HepG2 (cell line): ENCODE data around the gene PDC. TPM values are rescaled to one million over a fixed set of nuclear protein-coding genes. Genes with fewer than 3 reads are reported as not detected.

ENCODE experiments used
- ATAC-seq: fragments of 200-7000 bp; cut with Tn5 transposase; 3 replicates; pipeline ENCODE4 v1.9.1; 2020; ENCODE audit warnings: mild to moderate bottlenecking, moderate library complexity
- BruUV-seq: library from RNA; stranded (reverse); fragments of 400-500 nt; replicated peaks from 2 replicates; lab custom pipeline; 2021; lab: Mats Ljungman, UMichigan
- CTCF ChIA-PET: fragments of 300-600 bp; formaldehyde crosslinking; extraction: SDS; loops from one replicate; lab custom pipeline; 2021; ENCODE audit warnings: low total read pairs, inconsistent platforms, low intra/inter-chr PET ratio; lab: Yijun Ruan, JAX
- POLR2A ChIA-PET: fragments of 350-600 bp; sonication (Branson Sonifier 250); formaldehyde crosslinking; loops from one replicate; lab custom pipeline; 2020; ENCODE audit warnings: antibody characterized with exemption, inconsistent platforms; lab: Yijun Ruan, JAX
- DNase-seq: peaks from one replicate; pipeline ENCODE4 v3.0.0-alpha.2; 2015; ENCODE audit warnings: low spot score
- FAIRE-seq: peaks from 3 replicates; lab custom pipeline; 2011; peaks lifted over from hg19 to GRCh38; lab: Jason Lieb, UNC
- H2AFZ ChIP-seq: one replicate; pipeline ENCODE4 v1.6.1; 2011; ENCODE audit warnings: low read length, inconsistent platforms
- H3K27ac ChIP-seq: fragments of 300-600 bp; 3 replicates; pipeline ENCODE4 v1.8.0; 2011; ENCODE audit warnings: mixed run types, mild to moderate bottlenecking, mixed read lengths, low read length, inconsistent platforms; ENCODE audit not compliant: insufficient read depth; ENCODE audit errors: extremely low read length
- H3K27me3 ChIP-seq, 2 experiments: fragments of 200-600 bp in 1 of 2; 2 replicates in 1 of 2; 3 replicates in 1 of 2; pipeline versions ENCODE4 v1.6.0 to v1.8.0; 2011; ENCODE audit warnings: low read length in 2 of 2, mild to moderate bottlenecking in 2 of 2, moderate library complexity in 2 of 2, inconsistent platforms in 1 of 2; ENCODE audit not compliant: insufficient read depth in 2 of 2, control insufficient read depth in 1 of 2
- H3K36me3 ChIP-seq, 2 experiments: fragments of 200-600 bp in 1 of 2; replicated peaks in 1 of 2; 2 replicates in 1 of 2; 3 replicates in 1 of 2; pipeline versions ENCODE4 v1.5.1 to v1.8.0; 2011; ENCODE audit warnings: low read length in 2 of 2, inconsistent platforms in 1 of 2; ENCODE audit not compliant: insufficient read depth in 2 of 2, control insufficient read depth in 1 of 2
- H3K4me1 ChIP-seq: 2 replicates; pipeline ENCODE4 v1.5.1; 2012; ENCODE audit warnings: low read length, inconsistent platforms; ENCODE audit not compliant: insufficient read depth
- H3K4me2 ChIP-seq: 2 replicates; pipeline ENCODE4 v1.6.0; 2011; ENCODE audit warnings: low read depth, low read length, inconsistent platforms
- H3K4me3 ChIP-seq, 3 experiments: fragments of 200-600 bp in 1 of 3; sonication (generic), shearing (Covaris generic) in 1 of 3; replicated peaks in 1 of 3; 2 replicates each; pipeline ENCODE4 v1.5.1; 2011 to 2016; ENCODE audit warnings: low read length in 3 of 3, inconsistent platforms in 2 of 3, low read depth in 2 of 3, mild to moderate bottlenecking in 2 of 3, control low read depth in 1 of 3, mixed read lengths in 1 of 3; ENCODE audit not compliant: insufficient read depth in 1 of 3
- H3K79me2 ChIP-seq: one replicate; pipeline ENCODE4 v1.6.1; 2011; ENCODE audit warnings: low read length, inconsistent platforms; ENCODE audit not compliant: insufficient read depth
- H3K9ac ChIP-seq: 2 replicates; pipeline ENCODE4 v1.6.0; 2011; ENCODE audit warnings: mild to moderate bottlenecking, low read depth, low read length, inconsistent platforms; ENCODE audit not compliant: insufficient read depth
- H3K9me3 ChIP-seq: 2 replicates; pipeline ENCODE4 v1.5.1; 2012; ENCODE audit warnings: mild to moderate bottlenecking, low read length
- H4K20me1 ChIP-seq: 2 replicates; pipeline ENCODE4 v1.6.0; 2011; ENCODE audit warnings: inconsistent platforms, mild to moderate bottlenecking, low read length, moderate library complexity; ENCODE audit not compliant: insufficient read depth
- ATM ChIP-seq: fragments of 450-650 bp; IDR thresholded peaks from 2 replicates; pipeline ENCODE4 v1.7.1; 2017; ENCODE audit warnings: mild to moderate bottlenecking, borderline replicate concordance
- CC2D1A ChIP-seq: sonication (generic); formaldehyde crosslinking; IDR thresholded peaks from 2 replicates; pipeline ENCODE4 v1.8.1; 2023; ENCODE audit warnings: mild to moderate bottlenecking, missing genetic modification reagents
- ETS1 ChIP-seq: sonication (generic); formaldehyde crosslinking; IDR thresholded peaks from 2 replicates; pipeline ENCODE4 v1.4.0; 2020; ENCODE audit warnings: missing genetic modification reagents
- HMGXB3 ChIP-seq: sonication (generic); formaldehyde crosslinking; IDR thresholded peaks from 2 replicates; pipeline ENCODE4 v1.4.0; 2020; ENCODE audit warnings: missing genetic modification reagents, borderline replicate concordance
- NFIC ChIP-seq: IDR thresholded peaks from 2 replicates; pipeline ENCODE4 v1.6.1; 2012; ENCODE audit warnings: mild to moderate bottlenecking, low read length, inconsistent platforms
- U2AF2 ChIP-seq: fragments of 200-400 bp; formaldehyde crosslinking; IDR thresholded peaks from 2 replicates; pipeline ENCODE4 v1.6.1; 2017; ENCODE audit warnings: low read depth, mild to moderate bottlenecking, low read length
- ZNF468 ChIP-seq: sonication (generic); formaldehyde crosslinking; IDR thresholded peaks from 2 replicates; pipeline ENCODE4 v1.8.0; 2022; ENCODE audit warnings: mild to moderate bottlenecking, moderate library complexity, missing genetic modification reagents
- WGBS: methylation state at CpG from one replicate; pipeline ENCODE4 v1.1.6; 2017; ENCODE audit warnings: low lambda C conversion rate; 5-methylcytosine and 5-hydroxymethylcytosine counted together
- in situ Hi-C: cut with HindIII; loops from 2 replicates; pipeline ENCODE4 v1.10.0; 2017; ENCODE audit warnings: low pct_unique_long_range_greater_than_20kb; ENCODE audit not compliant: extremely low pct_ligation_motif_present
- intact Hi-C: fragments of 100-400 bp; cut with micrococcal nuclease; formaldehyde crosslinking; loops from one replicate; pipeline ENCODE4 v1.10.0; 2022; ENCODE audit not compliant: unreplicated experiment
- polyA plus RNA-seq, 8 experiments: library from polyadenylated mRNA; depleted of rRNA in 3 of 8; stranded (reverse) in 7 of 8; unstranded in 1 of 8; fragments of >200 nt; fragmentation: Illumina TruSeq in 4 of 8; extraction: Trizol in 4 of 8; gene quantifications; 2 replicates each; pipeline versions ENCODE4 v1.2.1 to v1.2.3, GENCODE V29; 2011 to 2016; ENCODE audit warnings: low read depth in 4 of 8, missing spikeins in 1 of 8, mixed read lengths in 1 of 8; ENCODE audit not compliant: insufficient read depth in 1 of 8
- total RNA-seq, 5 experiments: library from RNA; depleted of rRNA; stranded (reverse); fragments of >200 nt; fragmentation: Illumina TruSeq; extraction: Trizol; gene quantifications; 2 replicates each; pipeline ENCODE4 v1.2.3, GENCODE V29; 2016; ENCODE audit warnings: low read depth in 1 of 5

PDC gene
- total and polyA plus RNA-seq, 2 of the 13 experiments (the other 11 are each of a cell fraction or from before 2014, with no cell fraction given) = not detected

GRCh38 chr1:186481303-186481888, 20.5 kb upstream of the PDC start:
- BruUV-seq = no TSS peak
- Histone ChIP-seq H3K27ac (no peak overlapping the region), H3K4me3 (no peak overlapping the region), H3K9me3 (no peaks in the 10 kb centered on the region), H3K4me1 (no peaks in the 10 kb centered on the region), H3K27me3 (no peaks in the 10 kb centered on the region), H3K9ac (no peak overlapping the region), H2AFZ (no peak overlapping the region), H3K4me2 (no peak overlapping the region), H3K79me2 (no peaks in the 10 kb centered on the region), H4K20me1 (no peaks in the 10 kb centered on the region), H3K36me3 (no peaks in the 10 kb centered on the region)
- no peak for TF ChIP-seq NFIC
- no peak for TF ChIP-seq U2AF2
- TF ChIP-seq CC2D1A (CRISPR knock-in tag) = no peak
- TF ChIP-seq ATM = no peak
- TF ChIP-seq ZNF468 (CRISPR knock-in tag) = no peak
- TF ChIP-seq ETS1 (CRISPR knock-in tag) = no peak
- no peak for TF ChIP-seq HMGXB3
- 20% methylated on average over 2 of the region's 2 CpGs for WGBS
- FAIRE-seq (no peak), ATAC-seq (no peak), DNase-seq (no peak)
- intact Hi-C loops (no loop called here), in situ Hi-C loops (loop anchor here (5.0 kb wide), 1 partner anchor 506 kb away; no protein-coding TSS in a partner anchor)
- CTCF ChIA-PET = no interaction called here
- POLR2A ChIA-PET = no interaction called here
